SK-N-MC (cell line): ENCODE results near the gene PPP2R2B.

ENCODE experiments used
- EZH2 ChIP-seq: fragments of 200-600 bp; sonication (generic); IDR thresholded peaks from one replicate; pipeline ENCODE4 v1.6.1; 2017; ENCODE audit warnings: antibody characterized with exemption
- FOXP2 ChIP-seq: optimal IDR thresholded peaks from 2 replicates; pipeline ENCODE3; 2011; ENCODE audit warnings: mild to moderate bottlenecking, moderate library complexity; ENCODE audit not compliant: insufficient read depth; ENCODE audit errors: extremely low read length, control extremely low read depth
- POLR2AphosphoS5 ChIP-seq: IDR thresholded peaks from 2 replicates; pipeline ENCODE4 v1.6.1; 2012; ENCODE audit warnings: mild to moderate bottlenecking, low read depth, low read length, borderline replicate concordance

DNA sequence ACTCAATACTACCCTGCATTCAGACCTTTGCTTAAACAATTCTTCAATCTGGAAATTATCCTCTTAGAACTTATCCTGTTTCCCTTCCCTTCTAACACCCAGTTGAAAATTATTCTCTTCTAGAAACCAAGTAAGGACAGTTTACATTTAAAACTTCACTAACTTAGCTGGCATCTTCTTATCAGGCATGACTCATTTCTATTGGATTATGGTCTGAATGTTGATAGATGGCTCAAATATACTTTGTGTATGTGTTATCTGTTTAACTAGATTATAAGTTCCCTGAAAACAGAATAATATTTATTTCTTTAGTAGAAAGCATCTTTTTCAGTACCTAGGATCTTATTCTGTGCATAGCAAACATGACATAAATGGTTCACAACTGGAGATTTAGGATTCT, 161.9 kb downstream of the PPP2R2B start:
- TF ChIP-seq EZH2 (no peak), POLR2AphosphoS5 (no peak), FOXP2 (no peak)
